Mesothelial cell of epicardium (in vitro differentiated cells): Measurements from ENCODE around the gene DCTN1. TPM values are rescaled to one million over a fixed set of nuclear protein-coding genes. Genes with fewer than 3 reads are reported as not detected.

Source experiments
- DNase-seq, 2 experiments: peaks; one replicate each; pipeline ENCODE4 v3.0.0; 2021; ENCODE audit warnings: low spot score in 2 of 2; ENCODE audit not compliant: unreplicated experiment in 2 of 2
- H3K27ac Mint-ChIP-seq: 2 replicates; pipeline ENCODE4 v1.8.0; 2021; ENCODE audit warnings: mixed read lengths
- H3K27me3 Mint-ChIP-seq: 2 replicates; pipeline ENCODE4 v1.8.0; 2021; ENCODE audit warnings: low read depth, mixed read lengths
- H3K36me3 Mint-ChIP-seq: 2 replicates; pipeline ENCODE4 v1.8.0; 2021; ENCODE audit warnings: mixed read lengths
- H3K4me1 Mint-ChIP-seq: 2 replicates; pipeline ENCODE4 v1.8.0; 2021; ENCODE audit warnings: mixed read lengths
- H3K4me3 Mint-ChIP-seq: 2 replicates; pipeline ENCODE4 v1.8.0; 2021; ENCODE audit warnings: mild to moderate bottlenecking, moderate library complexity, mixed read lengths
- H3K9me3 Mint-ChIP-seq: 2 replicates; pipeline ENCODE4 v1.8.0; 2021; ENCODE audit warnings: mixed read lengths
- total RNA-seq: library from RNA; stranded (reverse); gene quantifications from 3 replicates; pipeline ENCODE4 v1.2.1, GENCODE V29; 2021
- TF ChIP-seq, protein P1 (sequence below): fragments of 200-600 bp; sonication (generic); IDR thresholded peaks from one replicate; pipeline ENCODE4 v1.5.0; 2021; ENCODE audit warnings: antibody characterized with exemption; ENCODE audit not compliant: unreplicated experiment

Gene DCTN1
- total RNA-seq, 1 donor from 2014 or later, result 136 TPM

DNA sequence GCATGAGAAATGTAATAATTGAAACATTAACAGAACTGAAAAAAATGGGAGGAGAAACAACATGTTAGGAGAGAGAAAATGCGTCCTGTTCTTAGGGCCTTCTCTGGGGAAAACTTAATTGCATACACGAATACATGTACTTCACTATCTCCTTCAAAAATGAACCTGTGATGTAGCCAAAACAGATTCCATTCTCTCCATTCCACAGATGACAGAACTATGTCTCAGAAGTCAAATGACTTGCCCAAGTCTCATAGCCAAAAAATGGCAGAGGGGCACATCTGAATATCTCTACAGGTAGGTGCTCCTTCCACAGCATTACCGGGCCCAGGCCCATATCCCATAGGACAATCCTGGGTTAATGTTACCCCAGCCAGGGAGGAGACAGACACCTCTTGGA, 3.9 kb upstream of the DCTN1 start:
- DNase-seq, result no peak
- Mint-ChIP-seq H3K27ac (no peak overlapping the region), H3K9me3 (no peaks in the 10 kb centered on the region), H3K27me3 (no peaks in the 10 kb centered on the region), H3K4me3 (no peak overlapping the region), H3K36me3 (no peaks in the 10 kb centered on the region), H3K4me1 (peaks cover 10% of the 10 kb centered on the region)
- TF ChIP-seq, protein P1, sequence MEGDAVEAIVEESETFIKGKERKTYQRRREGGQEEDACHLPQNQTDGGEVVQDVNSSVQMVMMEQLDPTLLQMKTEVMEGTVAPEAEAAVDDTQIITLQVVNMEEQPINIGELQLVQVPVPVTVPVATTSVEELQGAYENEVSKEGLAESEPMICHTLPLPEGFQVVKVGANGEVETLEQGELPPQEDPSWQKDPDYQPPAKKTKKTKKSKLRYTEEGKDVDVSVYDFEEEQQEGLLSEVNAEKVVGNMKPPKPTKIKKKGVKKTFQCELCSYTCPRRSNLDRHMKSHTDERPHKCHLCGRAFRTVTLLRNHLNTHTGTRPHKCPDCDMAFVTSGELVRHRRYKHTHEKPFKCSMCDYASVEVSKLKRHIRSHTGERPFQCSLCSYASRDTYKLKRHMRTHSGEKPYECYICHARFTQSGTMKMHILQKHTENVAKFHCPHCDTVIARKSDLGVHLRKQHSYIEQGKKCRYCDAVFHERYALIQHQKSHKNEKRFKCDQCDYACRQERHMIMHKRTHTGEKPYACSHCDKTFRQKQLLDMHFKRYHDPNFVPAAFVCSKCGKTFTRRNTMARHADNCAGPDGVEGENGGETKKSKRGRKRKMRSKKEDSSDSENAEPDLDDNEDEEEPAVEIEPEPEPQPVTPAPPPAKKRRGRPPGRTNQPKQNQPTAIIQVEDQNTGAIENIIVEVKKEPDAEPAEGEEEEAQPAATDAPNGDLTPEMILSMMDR, result no peak

- TF ChIP-seq, protein P1, result no peak
- H3K9me3 Mint-ChIP-seq, result no peaks in the 10 kb centered on the region
- no peak overlapping the region for H3K4me3 Mint-ChIP-seq
- no peaks in the 10 kb centered on the region for H3K36me3 Mint-ChIP-seq
- peaks cover 10% of the 10 kb centered on the region for H3K4me1 Mint-ChIP-seq
- no peaks in the 10 kb centered on the region for H3K27me3 Mint-ChIP-seq
- no peak overlapping the region for H3K27ac Mint-ChIP-seq
- no peak for DNase-seq
Measured at GRCh38 chr2:74383254-74383653, 3.1 kb upstream of the DCTN1 start.

- peaks cover 10% of the 10 kb centered on the region for H3K4me1 Mint-ChIP-seq
- no peak overlapping the region for H3K27ac Mint-ChIP-seq
- no peaks in the 10 kb centered on the region for H3K9me3 Mint-ChIP-seq
- no peak overlapping the region for H3K4me3 Mint-ChIP-seq
- no peaks in the 10 kb centered on the region for H3K27me3 Mint-ChIP-seq
- no peak for DNase-seq
- TF ChIP-seq, protein P1, result no peak
- no peaks in the 10 kb centered on the region for H3K36me3 Mint-ChIP-seq
Measured at GRCh38 chr2:74381751-74382150, 1.6 kb upstream of the DCTN1 start.

- no peak for DNase-seq
- TF ChIP-seq, protein P1, result no peak
- Mint-ChIP-seq H3K36me3 (no peaks in the 10 kb centered on the region), H3K27ac (no peak overlapping the region), H3K9me3 (no peaks in the 10 kb centered on the region), H3K4me3 (no peak overlapping the region), H3K27me3 (no peaks in the 10 kb centered on the region), H3K4me1 (peaks cover 25% of the 10 kb centered on the region)
Measured at GRCh38 chr2:74378007-74378406, 2.1 kb downstream of the DCTN1 start.

GRCh38 chr2:74375838-74376237, 4.3 kb downstream of the DCTN1 start:
- no peak for DNase-seq
- Mint-ChIP-seq H3K4me1 (peaks cover 25% of the 10 kb centered on the region), H3K36me3 (peaks cover 5% of the 10 kb centered on the region), H3K4me3 (no peak overlapping the region), H3K27ac (peak overlapping the region; percentile 36), H3K9me3 (no peaks in the 10 kb centered on the region), H3K27me3 (no peaks in the 10 kb centered on the region)
- TF ChIP-seq, protein P1, result no peak

DNA sequence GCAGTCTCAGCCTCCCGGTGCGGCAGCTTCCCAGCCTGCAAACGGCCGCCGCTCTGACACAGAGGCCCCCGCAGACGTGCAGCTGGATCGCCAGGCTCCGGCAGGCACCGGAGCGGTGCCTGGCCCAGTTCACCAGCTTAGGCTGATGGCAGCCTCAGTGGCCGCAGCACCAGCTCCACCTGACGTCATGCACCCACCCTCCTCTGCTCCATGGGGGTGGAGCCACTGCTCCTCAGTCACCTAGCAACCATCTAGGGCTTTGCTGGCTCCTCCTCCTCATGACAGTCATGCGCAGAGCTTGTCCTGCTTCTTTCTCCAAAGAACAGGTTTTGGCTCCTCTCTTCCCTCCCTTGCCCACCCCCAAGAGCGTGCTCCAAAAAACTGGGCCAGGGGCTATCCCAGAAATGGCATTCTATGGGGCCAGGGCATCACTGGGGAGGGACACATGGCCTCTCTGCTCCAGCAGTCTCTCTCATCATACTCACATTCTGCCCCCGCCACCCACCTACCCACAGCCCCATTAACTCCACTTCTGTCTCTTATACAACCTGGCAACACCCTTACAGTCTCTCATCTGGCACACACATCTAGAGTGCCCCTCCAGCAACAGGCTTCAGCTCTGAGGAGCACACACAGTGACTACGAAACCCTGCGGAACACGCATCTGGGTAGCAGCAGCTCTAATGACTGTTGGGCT, 5.5 kb downstream of the DCTN1 start:
- Mint-ChIP-seq H3K27ac (peak overlapping the region; percentile 70), H3K9me3 (no peaks in the 10 kb centered on the region), H3K27me3 (no peaks in the 10 kb centered on the region), H3K4me1 (peaks cover 16% of the 10 kb centered on the region), H3K36me3 (peaks cover 14% of the 10 kb centered on the region), H3K4me3 (peak overlapping the region; percentile 69)
- peak; percentile 60 to 74 for DNase-seq
- TF ChIP-seq, protein P1, result no peak
